ENCODE measurements around the gene AFMID.

Gene AFMID

DNA sequence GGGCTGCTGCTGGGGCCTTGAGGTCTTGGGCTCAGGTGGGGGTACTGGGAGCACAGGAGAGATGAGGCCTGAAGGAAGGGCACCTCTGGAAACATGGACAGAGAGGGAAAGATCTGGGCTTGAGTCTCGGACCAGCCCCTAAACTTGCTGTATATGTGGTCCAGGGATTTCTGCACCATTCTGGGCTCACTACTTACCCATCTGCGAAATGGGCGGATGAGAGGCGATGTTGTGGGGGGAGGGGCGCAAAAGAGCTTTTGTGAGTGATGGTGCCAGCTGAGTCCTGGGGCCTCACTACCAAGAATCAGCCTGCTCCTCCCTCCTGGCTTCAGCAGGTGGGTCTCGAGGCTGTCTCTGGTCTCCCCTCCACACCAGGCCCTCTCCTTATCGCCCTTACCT, 40.7 kb upstream of the AFMID start:
- peak overlapping the region; percentile 96 for H3K27ac ChIP-seq (ENCODE audit: low read depth, low read length)
- TF ChIP-seq EZH2phosphoT487 (conservative IDR thresholded peaks at IDR 0.05; ENCODE audit: low read length), result no peak
- TF ChIP-seq, protein P1, sequence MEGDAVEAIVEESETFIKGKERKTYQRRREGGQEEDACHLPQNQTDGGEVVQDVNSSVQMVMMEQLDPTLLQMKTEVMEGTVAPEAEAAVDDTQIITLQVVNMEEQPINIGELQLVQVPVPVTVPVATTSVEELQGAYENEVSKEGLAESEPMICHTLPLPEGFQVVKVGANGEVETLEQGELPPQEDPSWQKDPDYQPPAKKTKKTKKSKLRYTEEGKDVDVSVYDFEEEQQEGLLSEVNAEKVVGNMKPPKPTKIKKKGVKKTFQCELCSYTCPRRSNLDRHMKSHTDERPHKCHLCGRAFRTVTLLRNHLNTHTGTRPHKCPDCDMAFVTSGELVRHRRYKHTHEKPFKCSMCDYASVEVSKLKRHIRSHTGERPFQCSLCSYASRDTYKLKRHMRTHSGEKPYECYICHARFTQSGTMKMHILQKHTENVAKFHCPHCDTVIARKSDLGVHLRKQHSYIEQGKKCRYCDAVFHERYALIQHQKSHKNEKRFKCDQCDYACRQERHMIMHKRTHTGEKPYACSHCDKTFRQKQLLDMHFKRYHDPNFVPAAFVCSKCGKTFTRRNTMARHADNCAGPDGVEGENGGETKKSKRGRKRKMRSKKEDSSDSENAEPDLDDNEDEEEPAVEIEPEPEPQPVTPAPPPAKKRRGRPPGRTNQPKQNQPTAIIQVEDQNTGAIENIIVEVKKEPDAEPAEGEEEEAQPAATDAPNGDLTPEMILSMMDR (IDR thresholded peaks at IDR 0.05; ENCODE audit: insufficient read depth, low read length, poor library complexity, severe bottlenecking), result no peak

DNA sequence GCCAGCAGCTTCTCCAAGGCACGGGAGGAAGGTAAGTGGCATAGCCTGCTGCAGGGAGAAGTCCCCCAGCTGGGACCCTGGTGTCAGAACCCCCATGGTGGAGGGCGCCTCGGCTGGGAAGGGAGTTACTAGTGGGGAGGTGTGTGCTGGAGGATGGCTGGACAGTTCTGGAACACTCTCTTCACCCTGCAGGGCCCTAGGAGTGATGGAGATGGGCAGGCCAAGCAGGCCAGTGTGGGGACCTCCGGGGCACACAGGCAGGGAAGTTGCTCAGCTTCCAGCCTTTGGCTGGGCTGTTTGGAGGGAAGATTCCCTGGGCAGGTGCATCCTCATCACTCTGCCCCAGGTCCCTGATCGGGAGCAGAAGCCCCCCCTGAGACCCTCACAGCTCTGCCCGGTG, 40.3 kb upstream of the AFMID start:
- H3K79me2 ChIP-seq (ENCODE audit: insufficient read depth, low read length), result no peaks in the 10 kb centered on the region
- no peaks in the 10 kb centered on the region for H4K20me1 ChIP-seq (ENCODE audit: low read depth, low read length)
- H3K27ac ChIP-seq (ENCODE audit: low read depth, low read length), result peak overlapping the region; percentile 96
- no peaks in the 10 kb centered on the region for H3K27me3 ChIP-seq (ENCODE audit: low read length)
- H3K9me2 ChIP-seq (replicated peaks; ENCODE audit: insufficient read depth, low read length), result no peaks in the 10 kb centered on the region
- H3F3A ChIP-seq (ENCODE audit: insufficient read depth), result peaks cover 42% of the 10 kb centered on the region
- H3K4me3 ChIP-seq (ENCODE audit: insufficient read depth, low read length, poor library complexity, severe bottlenecking), result peak overlapping the region; percentile 28
- H3K4me2 ChIP-seq (ENCODE audit: low read depth, low read length, poor library complexity, severe bottlenecking), result peak overlapping the region; percentile 68
- peak overlapping the region; percentile 70 for H3K9ac ChIP-seq (ENCODE audit: low read length)
- no peak overlapping the region for H2AFZ ChIP-seq (ENCODE audit: low read depth, low read length, severe bottlenecking)
- TF ChIP-seq, protein P1 (IDR thresholded peaks at IDR 0.05; ENCODE audit: insufficient read depth, low read length, poor library complexity, severe bottlenecking), result no peak
- no peak for TF ChIP-seq EZH2phosphoT487 (conservative IDR thresholded peaks at IDR 0.05; ENCODE audit: low read length)
- H3K36me3 ChIP-seq (ENCODE audit: low read length), result no peaks in the 10 kb centered on the region
- no peaks in the 10 kb centered on the region for H3K9me3 ChIP-seq (ENCODE audit: insufficient read depth, low read length)

More for the DNA sequence above, 40.7 kb upstream of the AFMID start:
- H2AFZ ChIP-seq (ENCODE audit: low read depth, low read length, severe bottlenecking), result no peak overlapping the region
- peak overlapping the region; percentile 68 for H3K4me2 ChIP-seq (ENCODE audit: low read depth, low read length, poor library complexity, severe bottlenecking)
- H3K9me2 ChIP-seq (replicated peaks; ENCODE audit: insufficient read depth, low read length), result no peaks in the 10 kb centered on the region
- peaks cover 38% of the 10 kb centered on the region for H3F3A ChIP-seq (ENCODE audit: insufficient read depth)
- H3K36me3 ChIP-seq (ENCODE audit: low read length), result no peaks in the 10 kb centered on the region
- H3K27me3 ChIP-seq (ENCODE audit: low read length), result no peaks in the 10 kb centered on the region
- H3K9ac ChIP-seq (ENCODE audit: low read length), result peak overlapping the region; percentile 70
- no peaks in the 10 kb centered on the region for H4K20me1 ChIP-seq (ENCODE audit: low read depth, low read length)
- H3K79me2 ChIP-seq (ENCODE audit: insufficient read depth, low read length), result no peaks in the 10 kb centered on the region
- no peak overlapping the region for H3K4me3 ChIP-seq (ENCODE audit: insufficient read depth, low read length, poor library complexity, severe bottlenecking)
- no peaks in the 10 kb centered on the region for H3K9me3 ChIP-seq (ENCODE audit: insufficient read depth, low read length)

DNA sequence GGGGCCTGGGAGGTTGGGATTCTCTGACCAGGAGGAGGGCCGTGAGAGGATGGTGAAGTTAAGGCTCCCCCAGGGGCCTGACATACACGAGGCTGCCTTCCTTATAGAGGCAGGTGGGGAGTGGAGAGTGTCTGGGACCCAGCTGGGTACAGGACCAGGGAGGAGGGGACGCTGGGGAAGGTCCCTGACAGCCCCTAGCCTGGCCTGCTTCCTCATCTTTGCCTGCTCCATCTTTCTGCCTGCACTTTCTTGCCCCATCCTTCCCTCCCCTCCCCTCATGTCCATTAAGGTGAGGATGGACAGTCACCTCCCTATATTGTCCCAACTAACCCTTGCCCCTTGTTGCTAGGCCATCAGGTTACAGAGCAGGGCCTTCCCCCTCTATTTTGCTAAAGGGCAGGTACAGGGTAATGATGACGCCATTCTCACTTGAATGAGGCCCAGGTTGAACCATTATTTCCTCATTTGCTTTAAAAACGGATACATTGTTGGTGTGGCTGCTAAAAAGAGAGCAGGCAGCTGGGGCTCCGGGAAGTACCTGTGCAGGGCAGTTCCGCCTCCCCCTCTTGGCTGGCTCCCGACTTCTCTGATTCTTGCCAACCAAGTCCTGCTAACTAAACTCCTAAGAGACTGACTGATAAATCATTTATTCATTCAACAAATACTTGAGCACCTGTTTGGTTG, 39.7 kb upstream of the AFMID start:
- H3K9me2 ChIP-seq (replicated peaks; ENCODE audit: insufficient read depth, low read length), result no peaks in the 10 kb centered on the region
- peak overlapping the region; percentile 28 for H3K4me3 ChIP-seq (ENCODE audit: insufficient read depth, low read length, poor library complexity, severe bottlenecking)
- TF ChIP-seq, protein P1 (IDR thresholded peaks at IDR 0.05; ENCODE audit: insufficient read depth, low read length, poor library complexity, severe bottlenecking), result no peak
- TF ChIP-seq EZH2phosphoT487 (conservative IDR thresholded peaks at IDR 0.05; ENCODE audit: low read length), result no peak
- H3K27me3 ChIP-seq (ENCODE audit: low read length), result no peaks in the 10 kb centered on the region
- no peaks in the 10 kb centered on the region for H3K36me3 ChIP-seq (ENCODE audit: low read length)
- H3K79me2 ChIP-seq (ENCODE audit: insufficient read depth, low read length), result no peaks in the 10 kb centered on the region
- H3K9ac ChIP-seq (ENCODE audit: low read length), result peak overlapping the region; percentile 70
- peak overlapping the region; percentile 96 for H3K27ac ChIP-seq (ENCODE audit: low read depth, low read length)
- peaks cover 47% of the 10 kb centered on the region for H3F3A ChIP-seq (ENCODE audit: insufficient read depth)
- no peak overlapping the region for H2AFZ ChIP-seq (ENCODE audit: low read depth, low read length, severe bottlenecking)
- H4K20me1 ChIP-seq (ENCODE audit: low read depth, low read length), result no peaks in the 10 kb centered on the region
- H3K9me3 ChIP-seq (ENCODE audit: insufficient read depth, low read length), result no peaks in the 10 kb centered on the region
- peak overlapping the region; percentile 68 for H3K4me2 ChIP-seq (ENCODE audit: low read depth, low read length, poor library complexity, severe bottlenecking)
